Pancreas (tissue), 10 donors: Measurements from ENCODE around the gene AGPS. TPM values are rescaled to one million over a fixed set of nuclear protein-coding genes. Genes with fewer than 3 reads are reported as not detected.

Source experiments
- ATAC-seq, 4 donors: fragments of 200-7000 bp; cut with Tn5 transposase; one replicate each; pipeline versions ENCODE4 v1.8.0 to v1.9.1; 2020; ENCODE audit warnings: mild to moderate bottlenecking in 4 of 4, moderate library complexity in 4 of 4
- DNase-seq, 6 donors: peaks; one replicate each; pipeline ENCODE4 v3.0.0-alpha.2; 2020
- FAIRE-seq: peaks from 2 replicates; lab custom pipeline; 2012; peaks lifted over from hg19 to GRCh38; lab: Jason Lieb, UNC
- H3K27ac ChIP-seq, 4 donors: fragments of 200-600 bp; sonication (generic); 1 replicate in 3 of 4; 2 replicates in 1 of 4; pipeline versions ENCODE4 v1.5.0 to v1.8.0; 2020
- H3K27me3 ChIP-seq, 4 donors: fragments of 200-600 bp; one replicate each; pipeline ENCODE4 v1.8.0; 2021
- H3K36me3 ChIP-seq, 3 donors: fragments of 200-600 bp; sonication (generic) in 1 of 3; one replicate each; pipeline versions ENCODE4 v1.5.0 to v1.8.0; 2020 to 2021
- H3K4me1 ChIP-seq, 3 donors: fragments of 200-600 bp; one replicate each; pipeline ENCODE4 v1.8.0; 2021
- H3K4me3 ChIP-seq, 4 donors: fragments of 200-600 bp; sonication (generic) in 2 of 4; one replicate each; pipeline versions ENCODE4 v1.5.0 to v1.8.0; 2020 to 2021
- H3K9me3 ChIP-seq, 4 donors: fragments of 200-600 bp; one replicate each; pipeline ENCODE4 v1.8.0; 2021
- WGBS, 2 donors: extraction: QIAGEN DNeasy Blood & Tissue Kit; methylation state at CpG; one replicate each; pipeline ENCODE4 v1.1.7; 2013; 5-methylcytosine and 5-hydroxymethylcytosine counted together
- intact Hi-C, 3 donors: fragments of 100-400 bp; cut with DNase I; formaldehyde crosslinking; loops; one replicate each; pipeline versions ENCODE4 v1.11.1 to v1.14.2; 2022
- polyA plus RNA-seq, 2 donors: library from polyadenylated mRNA; stranded (reverse); fragments of 200-250 nt; gene quantifications; one replicate each; pipeline ENCODE4 v1.2.3, GENCODE V29; 2013
- total RNA-seq, 6 donors: library from RNA; stranded (reverse); fragmentation: NEBNext Ultra II Directional in 4 of 6; extraction: Animal tissue kit (Norgen Biotek cat#: 25700) in 4 of 6; gene quantifications; one replicate each; pipeline versions ENCODE4 v1.2.1 to v1.2.4, GENCODE V29; 2021 to 2023
- TF ChIP-seq, protein P1 (sequence below), 4 donors: fragments of 200-600 bp; sonication (generic) in 3 of 4; IDR thresholded peaks; one replicate each; pipeline versions ENCODE4 v1.5.0 to v1.8.0; 2021; ENCODE audit warnings: antibody characterized with exemption in 4 of 4
- donor health status: healthy with polysubstance abuse.
- donor health status: DM: no; HTN: no; CAD: no; lungs with moderate emphysema.
- donor health status: DM: no; HTN: no; CAD: no.
- donor health status: control.
- donor health status: control.
- donor health status: Bipolar disorder and iron deficiency.
- donor health status: DM: yes; HTN: yes; CAD: no.
- donor health status: DM: no; HTN: no; CAD: no.
- donor health status: DM: no; HTN: no; CAD: no.
- donor health status: DM: yes; HTN: yes; CAD: no.

Gene AGPS
- total and polyA plus RNA-seq, 8 donors = 3.0 to 47.2 (median 23.2) TPM

DNA sequence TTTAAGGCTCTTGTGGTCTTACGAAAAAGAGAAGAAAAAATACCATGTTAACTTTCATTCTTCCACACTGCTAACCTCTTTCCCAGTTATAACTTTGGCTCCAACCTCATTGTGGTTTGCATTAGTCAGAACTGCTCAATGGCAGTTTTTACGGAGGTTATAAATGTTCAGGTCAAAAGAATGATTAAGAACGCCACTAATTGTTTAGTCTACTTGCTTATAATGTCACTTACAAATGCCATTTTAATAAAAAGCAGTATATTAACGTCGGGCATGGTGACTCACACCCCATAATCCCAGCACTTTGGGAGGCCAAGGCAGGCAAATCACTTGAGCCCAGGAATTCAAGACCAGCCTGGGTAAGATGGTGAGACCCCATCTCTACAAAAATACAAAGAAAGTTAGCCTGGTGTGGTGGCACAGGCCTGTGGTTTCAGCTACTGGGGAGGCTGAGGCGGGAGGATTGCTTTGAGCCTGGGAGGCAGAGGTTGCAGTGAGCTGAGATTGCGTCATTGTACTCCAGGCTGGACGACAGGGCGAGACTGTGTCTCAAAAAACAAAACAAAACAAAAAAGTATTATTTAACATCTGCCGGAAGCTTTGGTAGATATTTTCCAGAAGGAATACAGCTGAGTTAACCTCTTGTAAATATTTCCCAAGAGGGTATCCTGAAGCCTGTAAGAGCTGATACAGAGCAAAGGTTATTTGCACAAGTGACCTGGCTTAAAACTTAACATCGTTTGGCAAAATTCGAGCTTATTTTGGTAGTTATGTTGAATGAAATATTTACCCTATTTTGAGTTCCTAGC lies 5.1 kb downstream of the AGPS start:
- TF ChIP-seq, protein P1, sequence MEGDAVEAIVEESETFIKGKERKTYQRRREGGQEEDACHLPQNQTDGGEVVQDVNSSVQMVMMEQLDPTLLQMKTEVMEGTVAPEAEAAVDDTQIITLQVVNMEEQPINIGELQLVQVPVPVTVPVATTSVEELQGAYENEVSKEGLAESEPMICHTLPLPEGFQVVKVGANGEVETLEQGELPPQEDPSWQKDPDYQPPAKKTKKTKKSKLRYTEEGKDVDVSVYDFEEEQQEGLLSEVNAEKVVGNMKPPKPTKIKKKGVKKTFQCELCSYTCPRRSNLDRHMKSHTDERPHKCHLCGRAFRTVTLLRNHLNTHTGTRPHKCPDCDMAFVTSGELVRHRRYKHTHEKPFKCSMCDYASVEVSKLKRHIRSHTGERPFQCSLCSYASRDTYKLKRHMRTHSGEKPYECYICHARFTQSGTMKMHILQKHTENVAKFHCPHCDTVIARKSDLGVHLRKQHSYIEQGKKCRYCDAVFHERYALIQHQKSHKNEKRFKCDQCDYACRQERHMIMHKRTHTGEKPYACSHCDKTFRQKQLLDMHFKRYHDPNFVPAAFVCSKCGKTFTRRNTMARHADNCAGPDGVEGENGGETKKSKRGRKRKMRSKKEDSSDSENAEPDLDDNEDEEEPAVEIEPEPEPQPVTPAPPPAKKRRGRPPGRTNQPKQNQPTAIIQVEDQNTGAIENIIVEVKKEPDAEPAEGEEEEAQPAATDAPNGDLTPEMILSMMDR (IDR thresholded peaks at IDR 0.05) = no peak
- no peak for FAIRE-seq
- Histone ChIP-seq H3K4me3 (no peak overlapping the region), H3K4me1 (peaks cover 25 to 54% (median 26%) of the 10 kb centered on the region in 3 donors), H3K9me3 (no peaks in the 10 kb centered on the region), H3K27me3 (no peaks in the 10 kb centered on the region), H3K36me3 (no peaks in the 10 kb centered on the region), H3K27ac (peak overlapping the region in 2 of 4 donors; percentile 40 to 75)
- 42 to 46% methylated on average over 12 of the region's 12 CpGs for WGBS, 2 donors
- peak in 3 of 6 donors; percentile 20 to 31 (median 24) for DNase-seq
- intact Hi-C loops = no loop called here
- peak; percentile 30 to 66 (median 52) for ATAC-seq

DNA sequence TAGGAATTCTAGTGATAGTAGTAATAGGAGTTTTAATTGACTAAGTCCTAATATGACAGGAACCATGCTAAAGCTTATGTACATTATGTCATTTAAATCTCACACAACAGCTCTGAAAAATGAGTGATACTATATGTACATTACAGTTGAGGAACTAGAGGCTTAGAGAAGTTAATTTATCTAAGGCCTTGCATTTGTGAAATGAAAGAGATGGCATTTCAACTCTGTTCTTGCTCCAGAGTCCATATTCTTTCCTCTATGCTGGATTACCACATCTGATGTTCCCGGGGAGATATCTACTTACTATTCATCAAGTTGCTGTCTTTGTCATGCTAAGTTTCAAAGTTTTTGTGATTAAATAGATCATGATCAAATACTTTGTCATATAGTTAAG lies 5.7 kb downstream of the AGPS start:
- H3K36me3 ChIP-seq = no peaks in the 10 kb centered on the region
- WGBS, 2 donors = 85% methylated on average over 1 of the region's 1 CpG
- intact Hi-C loops = no loop called here
- H3K27ac ChIP-seq = peak overlapping the region in 2 of 4 donors; percentile 40 to 75
- no peaks in the 10 kb centered on the region for H3K27me3 ChIP-seq
- H3K9me3 ChIP-seq = no peaks in the 10 kb centered on the region
- no peak for FAIRE-seq
- H3K4me3 ChIP-seq = no peak overlapping the region
- TF ChIP-seq, protein P1 (IDR thresholded peaks at IDR 0.05) = no peak
- peaks cover 25 to 54% (median 26%) of the 10 kb centered on the region in 3 donors for H3K4me1 ChIP-seq
- no peak for ATAC-seq
- no peak for DNase-seq

DNA sequence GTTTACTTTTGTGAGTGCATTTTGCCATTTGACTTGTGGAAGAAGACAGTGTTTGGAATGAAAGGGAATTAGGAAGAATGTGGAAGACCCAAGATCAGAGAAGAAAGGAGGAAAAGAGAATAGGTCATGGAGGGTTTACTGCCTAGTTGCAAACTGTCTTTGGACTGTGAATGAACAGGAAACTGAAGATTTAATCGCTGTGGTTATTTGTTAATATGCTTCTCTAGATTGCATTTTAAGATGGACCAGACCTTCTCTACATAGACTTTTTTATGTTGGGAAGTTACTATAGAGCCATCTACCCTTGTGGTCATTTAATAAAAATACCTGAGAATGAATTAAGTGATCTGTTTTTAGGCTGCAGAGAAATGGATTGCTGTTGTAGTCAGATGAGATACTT lies 6.2 kb downstream of the AGPS start:
- no peak for FAIRE-seq
- Histone ChIP-seq H3K27me3 (no peaks in the 10 kb centered on the region), H3K27ac (no peak overlapping the region), H3K4me3 (no peak overlapping the region), H3K4me1 (peaks cover 25 to 56% (median 26%) of the 10 kb centered on the region in 3 donors), H3K36me3 (no peaks in the 10 kb centered on the region), H3K9me3 (no peaks in the 10 kb centered on the region)
- no peak for ATAC-seq
- no peak for DNase-seq
- WGBS, 2 donors = 63 to 68% methylated on average over 1 of the region's 1 CpG
- intact Hi-C loops = no loop called here
- TF ChIP-seq, protein P1 (IDR thresholded peaks at IDR 0.05) = no peak

DNA sequence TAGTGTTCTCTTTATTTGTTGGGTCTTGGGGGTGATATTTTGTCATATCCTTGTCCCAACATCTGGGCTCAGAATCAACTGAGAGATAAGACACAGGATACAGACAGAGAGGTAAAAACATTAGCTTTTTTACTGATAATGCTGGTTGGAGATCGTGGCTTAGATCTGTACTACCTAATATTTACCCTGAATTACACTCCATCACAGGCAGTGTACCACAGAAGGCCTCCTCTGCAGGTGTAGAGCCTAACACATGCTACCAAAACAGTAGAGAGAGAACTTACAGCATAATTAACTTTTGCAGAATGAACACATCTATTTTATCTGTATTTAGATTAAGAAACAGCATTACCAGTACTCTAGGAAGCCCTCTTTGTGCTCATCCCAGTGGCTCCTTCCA lies 6.8 kb downstream of the AGPS start:
- Histone ChIP-seq H3K27ac (peak overlapping the region in 1 of 4 donors; percentile 4), H3K27me3 (no peaks in the 10 kb centered on the region), H3K4me1 (peaks cover 25 to 62% (median 31%) of the 10 kb centered on the region in 3 donors), H3K36me3 (no peaks in the 10 kb centered on the region), H3K9me3 (no peaks in the 10 kb centered on the region), H3K4me3 (no peak overlapping the region)
- TF ChIP-seq, protein P1 (IDR thresholded peaks at IDR 0.05) = no peak
- no peak for FAIRE-seq
- intact Hi-C loops = no loop called here
- WGBS, 2 donors = 10 to 20% methylated on average over 1 of the region's 1 CpG
- DNase-seq = no peak
- no peak for ATAC-seq
